Panc1 (cell line): Measurements from ENCODE around the gene RAD52. TPM values are rescaled to one million over a fixed set of nuclear protein-coding genes. Genes with fewer than 3 reads are reported as not detected.

ENCODE experiments used
- ATAC-seq: fragments of 200-7000 bp; cut with Tn5 transposase; 2 replicates; pipeline ENCODE4 v1.9.1; 2020; ENCODE audit warnings: mild to moderate bottlenecking, moderate library complexity
- BruUV-seq: library from RNA; stranded (reverse); fragments of 400-500 nt; replicated peaks from 2 replicates; lab custom pipeline; 2021; lab: Mats Ljungman, UMichigan
- CTCF ChIA-PET: fragments of 300-600 bp; sonication (Branson Sonifier 250); formaldehyde crosslinking; loops from one replicate; lab custom pipeline; 2022; ENCODE audit warnings: antibody characterized with exemption; lab: Charles Lee
- POLR2A ChIA-PET: fragments of 300-600 bp; sonication (Branson Sonifier 250); formaldehyde crosslinking; loops from one replicate; lab custom pipeline; 2022; ENCODE audit warnings: antibody characterized with exemption; lab: Charles Lee
- DNase-seq: peaks from one replicate; pipeline ENCODE4 v3.0.0-alpha.2; 2010; ENCODE audit warnings: low read depth, low spot score
- H3K27ac ChIP-seq: 2 replicates; pipeline ENCODE4 v1.5.1; 2011; ENCODE audit warnings: mild to moderate bottlenecking, low read length, inconsistent platforms
- H3K27me3 ChIP-seq: fragments of 200-500 bp; sonication (Bioruptor generic); 2 replicates; pipeline ENCODE4 v1.6.0; 2014; ENCODE audit warnings: low read length, inconsistent platforms; ENCODE audit not compliant: control insufficient read depth, insufficient read depth
- H3K36me3 ChIP-seq: fragments of 200-500 bp; sonication (Bioruptor generic); 2 replicates; pipeline ENCODE4 v1.5.1; 2014; ENCODE audit warnings: inconsistent platforms, mild to moderate bottlenecking, low read length, moderate library complexity; ENCODE audit not compliant: control insufficient read depth, insufficient read depth
- H3K4me1 ChIP-seq: 2 replicates; pipeline ENCODE4 v1.5.1; 2011; ENCODE audit warnings: inconsistent platforms, mild to moderate bottlenecking, low read length, moderate library complexity; ENCODE audit not compliant: control insufficient read depth, insufficient read depth
- H3K4me3 ChIP-seq, 2 experiments: 2 replicates each; pipeline ENCODE4 v1.5.1; 2011 to 2012; ENCODE audit warnings: low read depth in 2 of 2, low read length in 2 of 2, mild to moderate bottlenecking in 2 of 2, inconsistent platforms in 1 of 2, moderate library complexity in 1 of 2
- H3K9me3 ChIP-seq: fragments of 200-500 bp; sonication (Bioruptor generic); 2 replicates; pipeline ENCODE4 v1.5.1; 2014; ENCODE audit warnings: low read depth, mild to moderate bottlenecking, inconsistent platforms, low read length, moderate library complexity; ENCODE audit not compliant: control insufficient read depth, insufficient read depth
- CTCF ChIP-seq: fragments of 450-650 bp; IDR thresholded peaks from 2 replicates; pipeline ENCODE4 v1.5.1; 2017; ENCODE audit warnings: mild to moderate bottlenecking
- POLR2AphosphoS5 ChIP-seq: IDR thresholded peaks from 2 replicates; pipeline ENCODE4 v1.6.1; 2012; ENCODE audit warnings: mild to moderate bottlenecking, low read depth, low read length, moderate library complexity
- REST ChIP-seq, 2 experiments: IDR thresholded peaks; 2 replicates each; pipeline ENCODE4 v1.6.1; 2011 to 2012; ENCODE audit warnings: low read depth in 2 of 2, control low read depth in 1 of 2, low read length in 1 of 2, mild to moderate bottlenecking in 1 of 2, moderate library complexity in 1 of 2; ENCODE audit not compliant: insufficient read depth in 1 of 2
- SIN3A ChIP-seq: IDR thresholded peaks from 2 replicates; pipeline ENCODE4 v1.6.1; 2012; ENCODE audit warnings: low read depth, mild to moderate bottlenecking, low read length, moderate library complexity, borderline replicate concordance; ENCODE audit not compliant: insufficient read depth
- TCF7L2 ChIP-seq: IDR thresholded peaks from 2 replicates; pipeline ENCODE4 v1.6.1; 2011; ENCODE audit warnings: mild to moderate bottlenecking, low read depth, low read length, inconsistent platforms
- in situ Hi-C: cut with HindIII; loops from 2 replicates; pipeline ENCODE4 v1.10.0; 2016; ENCODE audit warnings: low sequenced_read_pairs, low pct_unique_long_range_greater_than_20kb
- intact Hi-C: fragments of 100-400 bp; cut with micrococcal nuclease; formaldehyde crosslinking; loops from one replicate; pipeline ENCODE4 v1.10.0; 2022; ENCODE audit not compliant: unreplicated experiment
- total RNA-seq: library from RNA; stranded (reverse); gene quantifications from one replicate; pipeline ENCODE4 v1.2.1, GENCODE V29; 2021; ENCODE audit not compliant: unreplicated experiment

Gene RAD52
- total RNA-seq, 1 experiment from 2014 or later, result 15.8 TPM

DNA sequence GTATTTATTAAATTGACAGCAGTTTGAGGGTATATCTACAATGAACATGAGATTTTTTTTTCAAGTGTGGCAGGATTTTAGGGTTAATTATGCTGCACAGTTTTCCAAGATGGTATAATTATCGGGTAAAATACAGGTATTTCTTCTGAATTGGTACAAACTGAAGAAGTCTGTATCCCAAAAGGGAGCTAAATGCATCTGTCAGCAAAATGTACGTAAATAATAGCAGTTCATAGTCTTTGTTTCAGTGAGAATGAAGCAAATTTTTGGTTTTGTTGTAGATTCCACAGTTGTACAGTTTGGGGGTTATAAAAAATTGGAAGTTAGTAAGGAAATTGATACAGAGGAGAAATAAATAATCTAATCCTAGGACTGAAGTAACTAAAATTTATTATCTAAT lies 63.3 kb downstream of the RAD52 start:
- Histone ChIP-seq H3K9me3 (no peaks in the 10 kb centered on the region), H3K4me1 (no peaks in the 10 kb centered on the region), H3K27me3 (no peaks in the 10 kb centered on the region), H3K27ac (no peak overlapping the region), H3K4me3 (no peak overlapping the region), H3K36me3 (peaks cover 56% of the 10 kb centered on the region)
- CTCF ChIA-PET, result no interaction called here
- ATAC-seq (no peak), DNase-seq (no peak)
- POLR2A ChIA-PET, result no interaction called here
- in situ Hi-C loops, result no loop called here
- BruUV-seq, result no TSS peak
- intact Hi-C loops, result no loop called here
- TF ChIP-seq SIN3A (no peak), TCF7L2 (no peak), CTCF (no peak), POLR2AphosphoS5 (no peak), REST (IDR thresholded peaks at IDR 0.05; ENCODE audit: insufficient read depth in 1 of 2, low read depth in 2 of 2, low read length in 1 of 2) (no peak)

- POLR2A ChIA-PET, result no interaction called here
- no peak for ATAC-seq
- TF ChIP-seq CTCF, result no peak
- no peak for TF ChIP-seq POLR2AphosphoS5
- no peak for TF ChIP-seq SIN3A
- TF ChIP-seq REST (IDR thresholded peaks at IDR 0.05; ENCODE audit: insufficient read depth in 1 of 2, low read depth in 2 of 2, low read length in 1 of 2), result no peak
- TF ChIP-seq TCF7L2, result no peak
These were observed 63.8 kb downstream of the RAD52 start for GRCh38 chr12:885701-886100.

More at GRCh38 chr12:885701-886100, 63.8 kb downstream of the RAD52 start:
- intact Hi-C loops (no loop called here), in situ Hi-C loops (no loop called here)
- H3K27ac ChIP-seq, result no peak overlapping the region
- BruUV-seq, result no TSS peak
- no peak for DNase-seq
- H3K36me3 ChIP-seq, result peaks cover 55% of the 10 kb centered on the region
- no peak overlapping the region for H3K4me3 ChIP-seq
- CTCF ChIA-PET, result no interaction called here
- no peaks in the 10 kb centered on the region for H3K4me1 ChIP-seq
- H3K27me3 ChIP-seq, result no peaks in the 10 kb centered on the region
- no peaks in the 10 kb centered on the region for H3K9me3 ChIP-seq
